Activated CD4-positive, alpha-beta T cell treated with anti-CD3 and anti-CD28 coated beads, Interleukin-2, amount 50 U/mL, for 16 hours (primary cell): Measurements from ENCODE around the gene ETS1.

ENCODE experiments used
- DNase-seq: peaks from one replicate; pipeline ENCODE4 v3.0.0-alpha.2; 2020

ETS1 gene

GRCh38 chr11:128476729-128477128 lies 110.6 kb downstream of the ETS1 start:
- DNase-seq: peak; percentile 88

DNA sequence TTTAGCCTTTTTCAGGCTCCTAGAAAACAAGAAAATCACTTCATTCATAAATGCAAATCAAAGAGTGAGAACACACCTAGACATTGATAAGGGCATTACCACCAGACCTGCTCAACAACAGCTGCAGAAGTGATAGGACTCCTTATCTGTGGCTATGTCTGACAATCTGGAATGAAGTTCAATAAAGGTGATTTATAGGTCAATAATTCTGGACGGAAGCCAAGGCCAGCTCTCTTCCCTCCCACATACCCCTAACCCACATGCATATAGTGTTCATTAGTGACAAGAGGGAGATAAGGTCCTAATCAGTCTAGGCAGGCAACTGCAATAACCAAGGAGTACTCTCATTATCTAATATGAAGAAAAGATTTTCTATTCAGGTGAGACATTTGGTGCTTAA lies 111.3 kb downstream of the ETS1 start:
- DNase-seq: no peak

- DNase-seq: no peak
These were observed 113.1 kb downstream of the ETS1 start for GRCh38 chr11:128474036-128474874.

DNA sequence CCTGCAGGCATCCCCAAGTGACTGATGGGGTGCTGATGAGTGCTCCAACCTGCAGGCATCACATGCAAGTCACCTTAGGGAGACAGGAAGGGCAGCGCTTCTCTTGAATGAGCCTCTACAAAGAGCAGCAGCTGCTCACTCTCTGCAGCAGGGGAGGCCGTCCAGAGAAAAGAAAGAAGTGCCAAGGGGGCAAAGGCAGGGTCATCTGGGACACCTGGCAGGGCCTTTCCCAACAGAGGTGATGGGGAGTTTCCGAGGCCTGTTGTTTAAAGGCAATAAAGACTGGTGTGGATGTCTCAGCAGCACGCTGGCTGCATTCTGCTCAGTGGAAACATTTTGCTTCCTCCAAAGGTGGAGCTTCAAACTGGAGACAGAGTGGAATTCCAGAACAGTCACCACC lies 113.7 kb downstream of the ETS1 start:
- no peak for DNase-seq

DNA sequence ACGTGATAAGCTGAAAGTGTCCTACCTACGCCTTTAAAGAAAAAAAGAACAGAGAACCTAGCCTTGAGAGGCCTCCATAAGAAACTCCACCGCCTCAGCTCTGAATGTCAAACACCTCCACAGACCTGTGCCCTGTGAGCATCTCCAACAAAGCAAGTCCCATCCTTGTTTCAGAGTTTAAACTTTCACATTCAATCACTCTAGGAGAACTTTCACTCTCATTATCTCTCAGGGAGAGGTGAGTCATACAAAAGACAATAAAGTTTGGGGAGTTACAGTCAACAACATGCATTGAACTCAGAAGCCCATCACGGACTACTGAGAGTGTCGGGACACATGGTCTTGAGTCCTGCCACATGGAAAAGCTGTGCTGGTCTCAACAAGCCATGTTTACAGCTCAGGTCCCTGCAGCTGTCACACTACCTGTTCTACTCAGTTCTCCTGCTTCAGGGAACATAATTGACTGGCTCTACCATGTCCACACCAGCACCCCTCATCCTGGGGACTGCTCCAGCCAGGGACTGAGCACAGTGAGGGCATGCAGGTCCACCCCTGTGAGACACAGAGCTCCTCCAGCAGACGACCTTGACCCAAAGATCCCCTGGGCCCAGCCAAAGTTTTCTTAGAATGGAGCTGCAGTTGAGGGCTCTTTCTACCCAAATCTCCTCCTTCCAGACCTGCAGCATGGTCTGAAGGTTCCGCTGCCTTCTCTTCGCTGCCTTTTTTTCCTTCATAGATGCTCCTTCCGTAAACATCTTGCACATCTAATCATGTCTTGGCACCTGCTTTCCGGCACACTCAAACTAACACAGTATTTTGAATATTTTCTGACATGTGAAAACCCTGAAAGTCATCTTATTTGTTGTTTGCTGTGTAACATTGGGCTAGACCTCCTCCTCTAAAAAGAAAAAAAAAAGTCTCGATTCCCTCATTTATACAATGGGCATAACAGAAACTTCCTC lies 114.9 kb downstream of the ETS1 start:
- peak; percentile 94 for DNase-seq

- peak; percentile 78 for DNase-seq
These were observed 116.2 kb downstream of the ETS1 start for GRCh38 chr11:128471138-128471661.

GRCh38 chr11:128470081-128470480 lies 117.3 kb downstream of the ETS1 start:
- DNase-seq: peak; percentile 74

DNA sequence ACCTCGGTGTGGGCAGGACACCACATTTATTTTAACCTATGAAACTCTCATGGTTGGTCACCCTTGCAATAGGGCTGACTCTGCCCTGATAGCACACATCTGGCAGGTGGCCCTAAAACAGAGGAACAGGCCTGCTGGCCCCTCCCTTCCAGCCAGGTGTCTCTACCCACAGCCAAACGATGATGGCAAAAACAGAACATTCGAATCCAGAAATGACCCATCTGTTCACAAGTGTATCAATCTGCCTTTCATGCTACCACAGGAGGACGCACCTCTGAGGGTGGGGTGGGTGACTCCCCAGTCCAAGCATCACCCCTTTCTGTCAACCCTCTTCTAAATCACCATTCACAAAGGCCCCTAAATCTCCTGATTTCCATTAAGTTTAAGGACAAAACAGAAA lies 118.1 kb downstream of the ETS1 start:
- DNase-seq: peak; percentile 68

DNA sequence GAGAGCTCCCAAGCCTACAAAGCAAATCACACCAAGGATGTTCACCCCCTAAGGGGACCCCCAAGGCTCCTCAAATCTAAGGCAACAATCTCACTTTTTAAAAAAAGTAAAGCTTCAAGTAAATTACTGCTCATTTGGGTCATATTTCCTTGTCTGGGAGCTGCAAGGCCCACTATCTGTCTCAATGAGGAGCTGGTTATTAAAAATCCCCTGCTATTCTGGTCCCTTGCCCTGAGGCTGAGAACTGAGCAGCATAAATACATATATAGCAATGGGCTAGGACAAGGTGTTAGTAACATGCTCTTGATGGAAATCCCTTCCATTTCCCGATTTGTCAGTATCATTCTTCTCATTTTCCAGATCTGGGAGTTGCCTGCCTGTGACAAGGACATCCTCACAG lies 119.2 kb downstream of the ETS1 start:
- DNase-seq: no peak

DNA sequence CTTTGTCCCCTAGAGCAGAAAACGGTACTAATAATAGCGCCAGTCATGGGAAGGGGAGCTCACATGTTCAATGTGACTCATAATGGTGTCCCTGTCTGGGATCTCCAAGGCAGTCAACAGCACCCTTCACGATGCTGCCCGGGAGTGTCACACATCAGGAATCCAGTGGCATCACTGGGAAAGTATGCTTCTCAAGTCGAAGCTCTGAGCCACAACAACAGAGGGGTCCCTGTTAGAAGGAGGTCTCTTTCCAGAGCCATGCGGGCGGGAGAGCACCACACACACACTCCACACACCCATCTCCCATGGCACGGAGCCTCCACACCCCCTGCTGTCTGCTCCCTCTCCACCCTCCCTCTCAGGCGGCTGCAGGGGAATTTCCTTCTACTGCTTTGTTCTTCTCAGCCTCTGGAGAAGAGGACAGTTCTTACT lies 119.7 kb downstream of the ETS1 start:
- no peak for DNase-seq

DNA sequence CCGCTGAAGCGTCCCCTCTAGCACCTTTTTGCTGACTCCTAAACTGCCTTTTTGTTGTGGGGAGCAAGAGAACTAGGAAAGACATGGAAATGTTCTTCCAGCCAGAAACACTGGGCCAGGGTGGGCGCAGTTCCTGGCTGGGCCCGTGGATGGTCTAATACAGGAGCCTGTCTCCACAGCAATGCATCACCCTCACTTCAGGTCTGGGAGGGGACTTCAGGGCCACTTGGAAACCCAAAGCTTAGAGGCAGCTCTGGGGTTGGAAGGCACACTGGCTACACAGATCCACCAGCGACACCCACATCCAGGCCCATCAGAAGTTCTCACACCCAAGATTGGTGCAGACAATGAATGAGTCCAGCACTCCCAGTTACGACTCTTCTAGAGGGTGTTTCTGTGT lies 120.3 kb downstream of the ETS1 start:
- no peak for DNase-seq

GRCh38 chr11:128465946-128466705 lies 121.2 kb downstream of the ETS1 start:
- no peak for DNase-seq

- DNase-seq: no peak
These were observed 121.8 kb downstream of the ETS1 start for GRCh38 chr11:128465531-128465930.

DNA sequence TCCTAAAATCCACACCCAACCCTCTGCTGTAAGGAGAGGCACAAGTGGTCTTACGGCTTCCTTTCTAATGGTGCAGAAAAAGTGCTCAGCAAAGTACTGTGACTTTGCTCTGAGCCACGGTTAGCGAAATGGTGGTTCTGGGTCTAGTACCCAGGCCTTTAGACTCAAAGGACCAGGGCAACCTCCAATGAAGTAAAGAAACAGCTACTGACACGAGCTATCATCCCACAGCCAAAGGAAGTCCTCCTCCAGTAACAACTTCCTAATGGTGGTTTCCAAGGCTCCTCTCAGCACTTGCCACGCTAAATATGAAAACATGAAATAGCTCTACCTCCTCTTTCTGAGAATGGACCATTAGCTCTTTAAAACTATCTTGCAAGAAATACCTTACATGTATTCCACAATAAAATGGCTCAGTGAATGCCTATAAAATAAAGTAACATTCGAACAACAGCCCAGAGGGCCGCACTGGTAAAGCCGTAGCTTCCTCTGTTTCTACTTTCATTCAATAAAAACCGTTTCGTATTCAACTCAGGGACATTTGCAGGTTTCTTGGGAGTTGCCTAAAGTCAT lies 122.4 kb downstream of the ETS1 start:
- no peak for DNase-seq

DNA sequence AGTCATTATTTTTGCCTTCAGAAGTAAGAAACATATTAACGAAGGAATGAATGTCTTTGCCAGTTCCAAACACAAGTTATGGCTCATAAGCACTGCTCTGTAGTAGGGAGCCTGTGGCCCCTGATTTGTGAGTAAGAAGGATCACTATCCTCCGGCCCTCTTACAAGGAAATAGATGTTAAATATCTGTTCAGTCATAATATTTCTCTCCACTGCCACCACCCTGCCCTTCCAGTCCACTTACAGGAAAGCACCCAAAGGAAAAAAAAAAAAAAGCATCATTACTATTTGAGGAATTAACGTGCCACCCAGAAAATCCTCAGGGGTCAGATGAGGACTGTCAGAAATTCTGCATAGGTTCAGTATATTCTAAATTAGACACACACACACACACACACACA lies 123.4 kb downstream of the ETS1 start:
- no peak for DNase-seq

DNA sequence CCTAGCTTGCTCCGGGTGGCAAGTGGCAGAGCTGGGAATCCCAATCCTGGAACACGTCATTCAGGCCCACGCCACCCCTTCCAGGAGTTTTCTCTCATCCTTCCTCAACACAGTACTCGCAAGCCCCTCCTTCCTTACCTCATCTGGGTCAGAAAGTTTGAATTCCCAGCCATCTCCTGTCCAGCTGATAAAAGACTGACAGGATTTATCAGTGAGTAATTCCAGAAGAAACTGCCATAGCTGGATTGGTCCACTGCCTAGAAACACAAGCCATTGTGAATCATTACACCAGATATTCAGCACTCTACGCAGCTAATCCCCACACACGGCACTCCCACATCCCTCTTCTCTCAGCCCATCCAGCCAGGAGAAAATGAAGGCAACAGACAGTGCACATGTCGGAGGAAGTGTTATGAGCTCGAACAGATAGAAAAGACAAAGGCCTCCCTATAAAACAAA lies 124.0 kb downstream of the ETS1 start:
- no peak for DNase-seq

DNA sequence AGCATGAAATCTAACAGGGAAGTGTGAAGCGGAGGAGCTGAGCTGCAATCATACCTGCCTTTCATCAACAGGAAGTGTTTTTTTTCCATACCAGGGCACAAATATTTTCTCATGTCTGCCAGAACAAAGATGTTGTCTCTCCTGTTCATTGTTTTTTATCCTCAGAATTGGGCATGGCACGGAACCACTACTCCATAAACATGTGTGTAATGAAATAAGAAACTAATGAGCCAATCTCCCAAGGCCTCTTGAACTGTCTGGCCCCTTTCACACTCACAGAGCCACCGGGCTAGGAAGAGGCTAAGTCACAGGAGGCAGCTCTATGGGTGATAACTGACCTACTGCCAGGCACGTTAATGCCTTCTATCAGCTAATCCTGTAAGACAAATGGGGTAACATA lies 124.4 kb downstream of the ETS1 start:
- DNase-seq: no peak

GRCh38 chr11:128462189-128462588 lies 125.2 kb downstream of the ETS1 start:
- no peak for DNase-seq

GRCh38 chr11:128458321-128458720 lies 129.0 kb downstream of the ETS1 start:
- DNase-seq: no peak

- no peak for DNase-seq
These were observed 129.5 kb downstream of the ETS1 start for GRCh38 chr11:128457874-128458273.

- DNase-seq: no peak
These were observed 130.6 kb downstream of the ETS1 start for GRCh38 chr11:128456566-128457268.

- no peak for DNase-seq
These were observed 131.6 kb downstream of the ETS1 start for GRCh38 chr11:128455766-128456165.
